ENCODE measurements around the gene PLPPR3.
"Not testable (repeated sequence)": the region's sequence is repeated elsewhere in the genome, so short reads cannot be mapped to it uniquely, and the experiment has no call there.

The PLPPR3 gene

GRCh38 chr19:821231-821824 is 427 bp downstream of the PLPPR3 start:
- DNase-seq (ENCODE audit: low spot score): no peak
- H4K91ac ChIP-seq (ENCODE audit: low read depth, low read length, poor library complexity): peak overlapping the region; percentile 53
- WGBS, 2 donors (ENCODE audit: extremely low coverage in 2 of 2, insufficient read length in 2 of 2, insufficient replicate concordance in 1 of 2): no CpG with 5 or more reads among the region's 64 CpGs
- peaks cover 3 to 10% of the 10 kb centered on the region in 2 donors for H3K36me3 ChIP-seq (replicated peaks in 1 of 2; ENCODE audit: control insufficient read depth in 2 of 2, insufficient read depth in 2 of 2, low read length in 2 of 2)
- peaks cover 6% of the 10 kb centered on the region in 2 donors for H3K4me1 ChIP-seq (ENCODE audit: control insufficient read depth in 2 of 2, insufficient read depth in 1 of 2, low read depth in 1 of 2, low read length in 2 of 2)
- peak overlapping the region; percentile 88 for H2AFZ ChIP-seq (ENCODE audit: low read length)
- H2BK15ac ChIP-seq (ENCODE audit: low read length): peak overlapping the region; percentile 89
- H2AK5ac ChIP-seq (ENCODE audit: low read depth, low read length): peak overlapping the region; percentile 100
- H3K9me3 ChIP-seq (replicated peaks in 1 of 2; ENCODE audit: control insufficient read depth in 2 of 2, insufficient read depth in 1 of 2, low read depth in 1 of 2, low read length in 2 of 2): no peaks in the 10 kb centered on the region
- peaks cover 8% of the 10 kb centered on the region for H3K79me1 ChIP-seq (ENCODE audit: low read depth, low read length)
- H3K18ac ChIP-seq (ENCODE audit: low read length): peak overlapping the region; percentile 98
- peak overlapping the region; percentile 72 to 98 for H3K4me3 ChIP-seq (ENCODE audit: low read length in 2 of 2)
- no peak overlapping the region for H3K27ac ChIP-seq (replicated peaks; ENCODE audit: low read length)
- H2BK120ac ChIP-seq (ENCODE audit: low read depth, low read length): peak overlapping the region; percentile 94
- peak overlapping the region; percentile 66 for H3K4me2 ChIP-seq (ENCODE audit: insufficient read depth, low read length, poor library complexity, severe bottlenecking)
- no peaks in the 10 kb centered on the region for H3K27me3 ChIP-seq (ENCODE audit: control insufficient read depth in 3 of 3, insufficient read depth in 3 of 3, low read depth in 1 of 3, low read length in 3 of 3)
- no peak overlapping the region for H2BK12ac ChIP-seq (ENCODE audit: low read length)
- no peak overlapping the region for H3K14ac ChIP-seq (ENCODE audit: low read length)
- peak overlapping the region; percentile 88 for H3K9ac ChIP-seq (ENCODE audit: low read depth, low read length, poor library complexity)
- H3K4ac ChIP-seq (ENCODE audit: low read length): peak overlapping the region; percentile 84
- H2BK5ac ChIP-seq (ENCODE audit: low read length): peak overlapping the region; percentile 96
- no peak overlapping the region for H4K8ac ChIP-seq (ENCODE audit: low read depth, low read length)
- peak overlapping the region; percentile 96 for H3K23ac ChIP-seq (ENCODE audit: low read depth, low read length, poor library complexity)

GRCh38 chr19:820212-820611 is 1.5 kb downstream of the PLPPR3 start:
- not testable (repeated sequence) for H2BK5ac ChIP-seq (ENCODE audit: low read length); H3K27me3 ChIP-seq (ENCODE audit: control insufficient read depth in 3 of 3, insufficient read depth in 3 of 3, low read depth in 1 of 3, low read length in 3 of 3); H3K4me1 ChIP-seq (ENCODE audit: control insufficient read depth in 2 of 2, insufficient read depth in 1 of 2, low read depth in 1 of 2, low read length in 2 of 2); H3K18ac ChIP-seq (ENCODE audit: low read length); H2BK15ac ChIP-seq (ENCODE audit: low read length); DNase-seq (ENCODE audit: low spot score); H2AK5ac ChIP-seq (ENCODE audit: low read depth, low read length); H4K91ac ChIP-seq (ENCODE audit: low read depth, low read length, poor library complexity); H3K27ac ChIP-seq (replicated peaks; ENCODE audit: low read length); H3K4ac ChIP-seq (ENCODE audit: low read length); H3K4me2 ChIP-seq (ENCODE audit: insufficient read depth, low read length, poor library complexity, severe bottlenecking); H4K8ac ChIP-seq (ENCODE audit: low read depth, low read length); H2BK120ac ChIP-seq (ENCODE audit: low read depth, low read length); H3K9me3 ChIP-seq (replicated peaks in 1 of 2; ENCODE audit: control insufficient read depth in 2 of 2, insufficient read depth in 1 of 2, low read depth in 1 of 2, low read length in 2 of 2); H3K14ac ChIP-seq (ENCODE audit: low read length); H3K4me3 ChIP-seq (ENCODE audit: low read length in 2 of 2); H3K9ac ChIP-seq (ENCODE audit: low read depth, low read length, poor library complexity); H3K23ac ChIP-seq (ENCODE audit: low read depth, low read length, poor library complexity); H2AFZ ChIP-seq (ENCODE audit: low read length); H2BK12ac ChIP-seq (ENCODE audit: low read length)
- peaks cover 8 to 20% of the 10 kb centered on the region in 2 donors for H3K36me3 ChIP-seq (replicated peaks in 1 of 2; ENCODE audit: control insufficient read depth in 2 of 2, insufficient read depth in 2 of 2, low read length in 2 of 2)
- peaks cover 10% of the 10 kb centered on the region for H3K79me1 ChIP-seq (ENCODE audit: low read depth, low read length)
- WGBS, 2 donors (ENCODE audit: extremely low coverage in 2 of 2, insufficient read length in 2 of 2, insufficient replicate concordance in 1 of 2): no CpG with 5 or more reads among the region's 5 CpGs

GRCh38 chr19:816500-816857 is 5.3 kb downstream of the PLPPR3 start:
- no peak overlapping the region for H4K91ac ChIP-seq (ENCODE audit: low read depth, low read length, poor library complexity)
- no peak overlapping the region for H3K14ac ChIP-seq (ENCODE audit: low read length)
- no peak overlapping the region for H2BK15ac ChIP-seq (ENCODE audit: low read length)
- H2BK5ac ChIP-seq (ENCODE audit: low read length): no peak overlapping the region
- peaks cover 0 to 3% of the 10 kb centered on the region in 2 donors for H3K9me3 ChIP-seq (replicated peaks in 1 of 2; ENCODE audit: control insufficient read depth in 2 of 2, insufficient read depth in 1 of 2, low read depth in 1 of 2, low read length in 2 of 2)
- H3K9ac ChIP-seq (ENCODE audit: low read depth, low read length, poor library complexity): peak overlapping the region; percentile 53
- H3K36me3 ChIP-seq (replicated peaks in 1 of 2; ENCODE audit: control insufficient read depth in 2 of 2, insufficient read depth in 2 of 2, low read length in 2 of 2): peaks cover 29 to 42% of the 10 kb centered on the region in 2 donors
- no peak overlapping the region for H3K4me3 ChIP-seq (ENCODE audit: low read length in 2 of 2)
- WGBS, 2 donors (ENCODE audit: extremely low coverage in 2 of 2, insufficient read length in 2 of 2, insufficient replicate concordance in 1 of 2): 100% methylated on average over 2 of the region's 2 CpGs; no CpG with 5 or more reads in 1 of the 2 donors
- peak overlapping the region; percentile 55 for H3K23ac ChIP-seq (ENCODE audit: low read depth, low read length, poor library complexity)
- H2BK120ac ChIP-seq (ENCODE audit: low read depth, low read length): no peak overlapping the region
- peaks cover 24% of the 10 kb centered on the region for H3K79me1 ChIP-seq (ENCODE audit: low read depth, low read length)
- H3K18ac ChIP-seq (ENCODE audit: low read length): no peak overlapping the region
- H3K4me2 ChIP-seq (ENCODE audit: insufficient read depth, low read length, poor library complexity, severe bottlenecking): no peak overlapping the region
- H2AK5ac ChIP-seq (ENCODE audit: low read depth, low read length): no peak overlapping the region
- H3K27me3 ChIP-seq (ENCODE audit: control insufficient read depth in 3 of 3, insufficient read depth in 3 of 3, low read depth in 1 of 3, low read length in 3 of 3): no peaks in the 10 kb centered on the region
- DNase-seq (ENCODE audit: low spot score): no peak
- no peak overlapping the region for H2BK12ac ChIP-seq (ENCODE audit: low read length)
- no peak overlapping the region for H3K4ac ChIP-seq (ENCODE audit: low read length)
- no peak overlapping the region for H2AFZ ChIP-seq (ENCODE audit: low read length)
- H4K8ac ChIP-seq (ENCODE audit: low read depth, low read length): no peak overlapping the region
- no peaks in the 10 kb centered on the region for H3K4me1 ChIP-seq (ENCODE audit: control insufficient read depth in 2 of 2, insufficient read depth in 1 of 2, low read depth in 1 of 2, low read length in 2 of 2)
- H3K27ac ChIP-seq (replicated peaks; ENCODE audit: low read length): no peak overlapping the region

- Histone ChIP-seq H3K14ac (ENCODE audit: low read length) (no peak overlapping the region), H3K4me1 (ENCODE audit: control insufficient read depth in 2 of 2, insufficient read depth in 1 of 2, low read depth in 1 of 2, low read length in 2 of 2) (no peaks in the 10 kb centered on the region), H3K23ac (ENCODE audit: low read depth, low read length, poor library complexity) (peak overlapping the region; percentile 89), H2BK5ac (ENCODE audit: low read length) (no peak overlapping the region), H3K9me3 (replicated peaks in 1 of 2; ENCODE audit: control insufficient read depth in 2 of 2, insufficient read depth in 1 of 2, low read depth in 1 of 2, low read length in 2 of 2) (peaks cover 0 to 3% of the 10 kb centered on the region in 2 donors), H3K27ac (replicated peaks; ENCODE audit: low read length) (no peak overlapping the region), H3K4ac (ENCODE audit: low read length) (no peak overlapping the region), H3K79me1 (ENCODE audit: low read depth, low read length) (peaks cover 24% of the 10 kb centered on the region), H3K18ac (ENCODE audit: low read length) (no peak overlapping the region), H2BK120ac (ENCODE audit: low read depth, low read length) (no peak overlapping the region), H2BK12ac (ENCODE audit: low read length) (no peak overlapping the region), H3K9ac (ENCODE audit: low read depth, low read length, poor library complexity) (no peak overlapping the region), H3K27me3 (ENCODE audit: control insufficient read depth in 3 of 3, insufficient read depth in 3 of 3, low read depth in 1 of 3, low read length in 3 of 3) (no peaks in the 10 kb centered on the region), H2AK5ac (ENCODE audit: low read depth, low read length) (no peak overlapping the region), H2AFZ (ENCODE audit: low read length) (no peak overlapping the region), H3K4me3 (ENCODE audit: low read length in 2 of 2) (no peak overlapping the region), H4K8ac (ENCODE audit: low read depth, low read length) (no peak overlapping the region), H3K4me2 (ENCODE audit: insufficient read depth, low read length, poor library complexity, severe bottlenecking) (no peak overlapping the region), H3K36me3 (replicated peaks in 1 of 2; ENCODE audit: control insufficient read depth in 2 of 2, insufficient read depth in 2 of 2, low read length in 2 of 2) (peaks cover 32 to 48% of the 10 kb centered on the region in 2 donors), H4K91ac (ENCODE audit: low read depth, low read length, poor library complexity) (no peak overlapping the region), H2BK15ac (ENCODE audit: low read length) (no peak overlapping the region)
- no peak for DNase-seq (ENCODE audit: low spot score)
- 100% methylated on average over 2 of the region's 13 CpGs; no CpG with 5 or more reads in 1 of the 2 donors for WGBS, 2 donors (ENCODE audit: extremely low coverage in 2 of 2, insufficient read length in 2 of 2, insufficient replicate concordance in 1 of 2)
These were observed 5.8 kb downstream of the PLPPR3 start for GRCh38 chr19:815775-816499.

Measured in neuronal stem cell (in vitro differentiated cells).